ENCODE measurements around the gene FOXL1. TPM values are rescaled to one million over a fixed set of nuclear protein-coding genes. Genes with fewer than 3 reads are reported as not detected.

The FOXL1 gene
- total RNA-seq, 1 donor from 2014 or later = 0.81 TPM

DNA sequence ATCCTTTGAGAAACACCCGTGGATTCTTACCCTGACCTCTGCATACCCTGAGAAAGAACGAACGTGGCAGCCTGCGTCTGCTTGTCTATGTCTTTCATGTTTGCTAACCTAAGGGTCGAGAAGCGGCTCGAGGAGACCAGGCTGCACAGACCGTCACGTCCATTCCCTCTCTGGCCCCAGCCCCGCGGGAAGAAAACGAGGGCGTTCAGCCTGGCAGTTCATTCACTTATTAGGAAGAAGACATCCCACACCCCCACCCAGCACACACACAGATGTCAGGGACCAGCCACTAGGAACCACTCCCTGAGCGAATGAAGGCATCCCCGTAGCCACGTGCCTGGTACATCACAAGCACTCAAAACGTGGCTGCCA is 22.7 kb upstream of the FOXL1 start:
- peaks cover 13% of the 10 kb centered on the region for H3K27me3 ChIP-seq
- intact Hi-C loops (cut with DNase I) = no loop called here
- no peaks in the 10 kb centered on the region for H3K9me3 ChIP-seq
- ATAC-seq = no peak
- peak overlapping the region; percentile 89 for H3K27ac ChIP-seq
- H3K36me3 ChIP-seq = peaks cover under 1% of the 10 kb centered on the region
- H3K4me1 ChIP-seq = peaks cover 12% of the 10 kb centered on the region
- peak overlapping the region; percentile 71 for H3K4me3 ChIP-seq
- TF ChIP-seq, protein P1, sequence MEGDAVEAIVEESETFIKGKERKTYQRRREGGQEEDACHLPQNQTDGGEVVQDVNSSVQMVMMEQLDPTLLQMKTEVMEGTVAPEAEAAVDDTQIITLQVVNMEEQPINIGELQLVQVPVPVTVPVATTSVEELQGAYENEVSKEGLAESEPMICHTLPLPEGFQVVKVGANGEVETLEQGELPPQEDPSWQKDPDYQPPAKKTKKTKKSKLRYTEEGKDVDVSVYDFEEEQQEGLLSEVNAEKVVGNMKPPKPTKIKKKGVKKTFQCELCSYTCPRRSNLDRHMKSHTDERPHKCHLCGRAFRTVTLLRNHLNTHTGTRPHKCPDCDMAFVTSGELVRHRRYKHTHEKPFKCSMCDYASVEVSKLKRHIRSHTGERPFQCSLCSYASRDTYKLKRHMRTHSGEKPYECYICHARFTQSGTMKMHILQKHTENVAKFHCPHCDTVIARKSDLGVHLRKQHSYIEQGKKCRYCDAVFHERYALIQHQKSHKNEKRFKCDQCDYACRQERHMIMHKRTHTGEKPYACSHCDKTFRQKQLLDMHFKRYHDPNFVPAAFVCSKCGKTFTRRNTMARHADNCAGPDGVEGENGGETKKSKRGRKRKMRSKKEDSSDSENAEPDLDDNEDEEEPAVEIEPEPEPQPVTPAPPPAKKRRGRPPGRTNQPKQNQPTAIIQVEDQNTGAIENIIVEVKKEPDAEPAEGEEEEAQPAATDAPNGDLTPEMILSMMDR (IDR thresholded peaks at IDR 0.05) = no peak
- DNase-seq = no peak

DNA sequence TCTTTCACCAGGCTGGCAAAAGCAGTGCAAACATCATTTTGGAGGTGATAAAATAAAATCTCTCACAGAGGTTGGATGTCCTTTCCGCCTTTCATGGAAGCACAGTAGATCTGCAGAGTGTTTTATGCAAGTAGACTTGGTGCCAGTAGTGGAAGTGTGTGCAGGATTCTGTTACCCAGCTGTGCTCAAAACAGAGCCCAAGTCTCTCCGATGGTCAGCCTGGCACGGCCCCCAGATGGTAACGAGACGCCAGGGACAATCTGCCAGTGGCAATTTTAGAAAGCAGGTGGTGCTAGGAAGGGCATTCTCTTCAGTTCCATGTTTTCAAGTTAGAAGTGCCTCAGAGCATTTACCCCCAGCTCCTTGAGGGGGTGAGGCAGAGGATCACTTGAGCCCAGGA is 21.8 kb upstream of the FOXL1 start:
- Histone ChIP-seq H3K27ac (no peak overlapping the region), H3K9me3 (no peaks in the 10 kb centered on the region), H3K4me1 (peaks cover 12% of the 10 kb centered on the region), H3K27me3 (peaks cover 18% of the 10 kb centered on the region), H3K36me3 (no peaks in the 10 kb centered on the region), H3K4me3 (no peak overlapping the region)
- TF ChIP-seq, protein P1 (IDR thresholded peaks at IDR 0.05) = no peak
- no peak for ATAC-seq
- DNase-seq = no peak
- intact Hi-C loops (cut with DNase I) = no loop called here

DNA sequence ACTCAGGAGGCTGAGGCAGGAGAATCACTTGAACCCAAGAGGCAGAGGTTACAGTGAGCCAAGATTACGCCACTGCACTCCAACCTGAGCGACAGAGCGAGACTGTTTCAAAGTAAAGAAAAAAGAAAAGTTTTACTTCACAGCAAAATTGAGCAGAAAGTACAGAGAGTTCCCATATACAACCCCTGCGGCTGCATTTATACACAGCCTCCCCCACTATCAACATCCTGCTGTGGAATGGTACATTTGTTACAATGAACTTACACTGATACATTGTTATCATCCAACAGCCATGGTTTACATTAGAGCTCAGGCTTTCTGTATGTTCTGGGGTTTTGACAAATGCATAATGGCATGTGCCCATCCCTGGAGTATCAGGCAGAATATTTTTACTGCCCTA is 20.8 kb upstream of the FOXL1 start:
- Histone ChIP-seq H3K9me3 (no peaks in the 10 kb centered on the region), H3K4me1 (peaks cover 12% of the 10 kb centered on the region), H3K36me3 (no peaks in the 10 kb centered on the region), H3K27me3 (peaks cover 18% of the 10 kb centered on the region), H3K4me3 (no peak overlapping the region), H3K27ac (no peak overlapping the region)
- intact Hi-C loops (cut with DNase I) = no loop called here
- ATAC-seq = no peak
- DNase-seq = no peak
- TF ChIP-seq, protein P1 (IDR thresholded peaks at IDR 0.05) = no peak

DNA sequence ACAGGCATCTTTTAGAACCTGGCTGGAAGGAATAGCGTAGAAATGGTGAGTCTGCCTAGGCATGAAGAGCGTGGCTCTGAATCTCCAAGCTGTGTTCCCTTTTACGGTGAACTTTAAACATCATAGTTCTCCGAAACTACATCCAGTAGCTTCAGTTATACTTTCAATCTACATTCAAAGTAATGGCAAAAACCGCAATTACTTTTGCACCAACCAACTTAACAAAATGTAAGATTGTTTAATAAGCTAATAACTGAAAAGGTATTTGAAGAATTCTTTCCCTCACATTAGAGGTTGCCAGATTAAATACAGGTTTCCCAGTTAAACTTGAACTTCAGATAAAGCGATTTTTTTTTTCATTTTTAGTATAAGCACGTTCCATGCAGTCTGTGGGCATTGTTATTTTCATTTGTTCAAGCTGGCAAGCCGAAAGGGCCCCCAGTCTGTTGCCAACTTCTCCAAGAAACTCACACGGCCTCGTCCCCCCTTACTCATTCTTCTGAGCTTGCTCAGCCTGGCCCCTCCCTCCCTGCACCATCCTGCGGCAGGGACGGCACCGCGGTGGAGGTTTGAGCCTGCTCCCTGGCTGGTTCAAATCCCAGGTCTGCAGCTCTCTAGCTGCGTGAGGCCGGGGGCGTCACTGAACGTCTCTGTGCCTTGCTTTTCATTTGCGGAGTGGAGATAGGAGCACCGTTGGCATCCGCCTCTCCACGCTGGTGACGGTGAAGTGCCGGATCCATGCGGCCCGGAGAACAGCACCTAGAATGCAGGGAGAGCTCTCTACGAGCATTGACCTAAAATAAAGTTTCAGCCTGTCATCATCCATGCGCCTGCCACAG is 19.8 kb upstream of the FOXL1 start:
- Histone ChIP-seq H3K27ac (no peak overlapping the region), H3K4me1 (peaks cover 12% of the 10 kb centered on the region), H3K27me3 (peaks cover 18% of the 10 kb centered on the region), H3K9me3 (no peaks in the 10 kb centered on the region), H3K36me3 (no peaks in the 10 kb centered on the region), H3K4me3 (no peak overlapping the region)
- TF ChIP-seq, protein P1 (IDR thresholded peaks at IDR 0.05) = no peak
- intact Hi-C loops (cut with DNase I) = no loop called here
- no peak for DNase-seq
- ATAC-seq = no peak

DNA sequence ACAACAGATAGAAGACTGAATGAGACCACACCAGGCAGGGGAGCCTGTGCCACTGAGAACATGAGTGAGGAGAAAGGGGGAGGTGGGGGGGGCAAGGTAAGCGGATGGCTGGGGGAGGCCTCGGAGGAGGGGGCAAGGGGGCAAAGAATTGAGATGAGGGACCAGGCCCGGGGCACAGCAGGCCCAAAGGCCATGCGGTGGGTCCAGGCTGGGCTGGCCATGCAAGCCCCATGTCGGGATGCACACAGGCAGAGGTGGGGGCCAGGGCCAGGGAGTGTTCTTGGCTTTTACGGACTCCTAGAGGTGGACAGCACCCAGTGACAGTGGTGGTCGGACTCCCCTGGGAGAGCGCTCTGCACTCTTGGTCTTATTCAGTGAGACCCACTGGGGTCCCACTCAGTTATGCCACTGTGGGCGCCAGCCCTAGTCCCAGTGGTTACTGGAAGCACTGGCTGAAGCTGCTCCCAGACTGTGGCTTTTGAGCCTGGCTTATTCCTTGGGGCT is 18.5 kb upstream of the FOXL1 start:
- H3K4me3 ChIP-seq = no peak overlapping the region
- no peaks in the 10 kb centered on the region for H3K9me3 ChIP-seq
- DNase-seq (peak; percentile 46), ATAC-seq (no peak)
- TF ChIP-seq, protein P1 (IDR thresholded peaks at IDR 0.05) = no peak
- peaks cover 28% of the 10 kb centered on the region for H3K27me3 ChIP-seq
- H3K27ac ChIP-seq = no peak overlapping the region
- H3K36me3 ChIP-seq = no peaks in the 10 kb centered on the region
- intact Hi-C loops (cut with DNase I) = loop anchor here (5.0 to 10.0 kb wide), 2 partner anchors 505 to 717 kb away; no protein-coding TSS in a partner anchor
- H3K4me1 ChIP-seq = peaks cover 8% of the 10 kb centered on the region
